Naive B cell (primary cell): ENCODE data around the gene TIGD4. TPM values are rescaled to one million over a fixed set of nuclear protein-coding genes. Genes with fewer than 3 reads are reported as not detected.
"Not testable (repeated sequence)": the region's sequence is repeated elsewhere in the genome, so short reads cannot be mapped to it uniquely, and the experiment has no call there.

Experiments
- ATAC-seq, 2 donors: fragments of 150-1000 bp; cut with Tn5 transposase; 2 replicates each; pipeline ENCODE4 v1.10.0; 2021; ENCODE audit warnings: low read depth in 2 of 2, mild to moderate bottlenecking in 2 of 2, moderate library complexity in 2 of 2
- DNase-seq: peaks from one replicate; pipeline ENCODE4 v3.0.0; 2022
- H3K27ac Mint-ChIP-seq, 6 donors: one replicate each; pipeline ENCODE4 v1.8.0; 2020 to 2022; ENCODE audit warnings: mild to moderate bottlenecking in 6 of 6, mixed read lengths in 6 of 6, moderate library complexity in 5 of 6, inconsistent platforms in 2 of 6
- H3K27me3 Mint-ChIP-seq, 3 donors: one replicate each; pipeline ENCODE4 v1.8.0; 2021 to 2022; ENCODE audit warnings: mixed read lengths in 3 of 3, mild to moderate bottlenecking in 1 of 3
- H3K36me3 Mint-ChIP-seq, 2 donors: one replicate each; pipeline ENCODE4 v1.8.0; 2020 to 2022; ENCODE audit warnings: mixed read lengths in 2 of 2, inconsistent platforms in 1 of 2, mild to moderate bottlenecking in 1 of 2
- H3K4me1 Mint-ChIP-seq, 3 donors: one replicate each; pipeline ENCODE4 v1.8.0; 2020 to 2022; ENCODE audit warnings: mixed read lengths in 3 of 3, inconsistent platforms in 1 of 3, mild to moderate bottlenecking in 1 of 3, moderate library complexity in 1 of 3
- H3K4me3 Mint-ChIP-seq, 8 donors: one replicate each; pipeline ENCODE4 v1.8.0; 2020 to 2022; ENCODE audit warnings: mild to moderate bottlenecking in 8 of 8, mixed read lengths in 8 of 8, moderate library complexity in 8 of 8, inconsistent platforms in 2 of 8
- H3K9me3 Mint-ChIP-seq, 7 donors: one replicate each; pipeline ENCODE4 v1.8.0; 2020 to 2022; ENCODE audit warnings: mixed read lengths in 7 of 7, mild to moderate bottlenecking in 5 of 7, inconsistent platforms in 2 of 7, moderate library complexity in 1 of 7
- polyA plus RNA-seq, 6 donors: library from polyadenylated mRNA; unstranded; fragments of 300-500 nt; fragmentation: Illumina TruSeq; gene quantifications; one replicate each; pipeline ENCODE4 v1.2.3, GENCODE V29; 2021; ENCODE audit warnings: low read depth in 6 of 6

The TIGD4 gene
- polyA plus RNA-seq, 6 donors from 2014 or later = 0.09 to 0.13 (median 0.12) TPM; not detected in 3

DNA sequence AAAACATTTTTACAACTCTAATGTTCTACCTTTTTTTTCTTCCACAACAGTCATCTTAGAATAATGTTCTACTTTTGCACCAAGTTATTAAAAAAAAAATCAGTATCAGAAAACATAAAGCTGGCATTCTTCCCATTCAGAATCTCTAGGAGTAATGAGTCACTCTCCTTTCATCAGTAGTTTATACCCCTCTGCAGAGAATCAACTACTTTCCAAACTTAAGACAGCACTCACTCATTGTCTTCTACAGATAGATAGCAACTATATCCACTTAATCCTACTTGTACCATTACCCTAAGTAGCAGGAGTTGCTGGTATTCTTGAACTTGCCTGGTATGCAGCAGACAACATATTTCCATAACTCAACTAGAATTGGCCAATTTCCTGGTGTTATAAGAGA lies 3.2 kb downstream of the TIGD4 start:
- Mint-ChIP-seq H3K27ac (no peak overlapping the region), H3K36me3 (no peaks in the 10 kb centered on the region), H3K4me1 (peaks cover 34 to 40% (median 36%) of the 10 kb centered on the region in 3 donors), H3K4me3 (peak overlapping the region in 1 of 8 donors; percentile 69), H3K9me3 (no peaks in the 10 kb centered on the region), H3K27me3 (no peaks in the 10 kb centered on the region)
- ATAC-seq = no peak
- no peak for DNase-seq

DNA sequence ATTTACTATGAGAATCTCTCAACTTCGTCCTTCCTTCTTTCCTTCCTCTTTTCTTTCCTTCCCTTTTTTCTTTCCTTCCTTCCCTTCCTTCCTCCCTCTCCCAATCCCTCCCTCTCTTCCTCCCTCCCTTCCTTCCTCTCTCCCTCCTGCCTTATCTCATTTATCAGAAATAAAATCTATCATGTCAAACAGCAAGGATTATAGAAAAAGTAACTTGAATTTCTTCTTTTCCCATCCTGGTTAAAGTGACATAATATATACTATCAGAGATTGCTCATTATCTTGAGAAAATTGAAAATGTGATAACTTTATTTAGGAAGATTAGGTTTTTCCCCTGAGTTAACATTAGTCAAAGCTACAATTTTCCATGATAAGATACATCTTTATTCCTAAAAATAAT lies 5.6 kb downstream of the TIGD4 start:
- DNase-seq (no peak), ATAC-seq (no peak)
- H3K9me3 Mint-ChIP-seq = no peaks in the 10 kb centered on the region
- no peaks in the 10 kb centered on the region for H3K36me3 Mint-ChIP-seq
- H3K27ac Mint-ChIP-seq = no peak overlapping the region
- no peaks in the 10 kb centered on the region for H3K27me3 Mint-ChIP-seq
- peaks cover 12 to 20% (median 17%) of the 10 kb centered on the region in 3 donors for H3K4me1 Mint-ChIP-seq
- no peak overlapping the region for H3K4me3 Mint-ChIP-seq

DNA sequence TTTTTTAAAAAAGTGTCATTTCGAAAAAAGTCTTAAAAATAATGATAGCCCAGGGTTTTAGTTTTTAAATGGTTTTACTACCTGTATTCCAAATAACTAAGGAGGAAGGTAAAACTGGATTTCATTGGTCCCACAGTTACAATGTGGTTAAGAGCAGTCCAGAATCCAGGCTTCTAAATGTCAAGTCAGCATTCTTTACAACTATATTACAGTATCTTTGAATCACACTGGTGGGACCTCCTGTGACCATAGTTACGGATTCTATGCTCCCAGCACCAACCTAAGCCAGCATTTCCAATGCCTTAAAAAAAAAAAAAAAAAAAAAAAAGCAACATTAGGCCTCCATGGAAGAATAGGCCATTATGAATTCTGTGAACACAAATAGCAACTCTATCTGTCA lies 6.2 kb downstream of the TIGD4 start:
- H3K4me3 Mint-ChIP-seq = no peak overlapping the region
- DNase-seq = no peak
- no peak overlapping the region for H3K27ac Mint-ChIP-seq
- no peaks in the 10 kb centered on the region for H3K27me3 Mint-ChIP-seq
- H3K36me3 Mint-ChIP-seq = no peaks in the 10 kb centered on the region
- H3K4me1 Mint-ChIP-seq = peaks cover 5 to 14% (median 11%) of the 10 kb centered on the region in 3 donors
- no peaks in the 10 kb centered on the region for H3K9me3 Mint-ChIP-seq
- no peak for ATAC-seq

DNA sequence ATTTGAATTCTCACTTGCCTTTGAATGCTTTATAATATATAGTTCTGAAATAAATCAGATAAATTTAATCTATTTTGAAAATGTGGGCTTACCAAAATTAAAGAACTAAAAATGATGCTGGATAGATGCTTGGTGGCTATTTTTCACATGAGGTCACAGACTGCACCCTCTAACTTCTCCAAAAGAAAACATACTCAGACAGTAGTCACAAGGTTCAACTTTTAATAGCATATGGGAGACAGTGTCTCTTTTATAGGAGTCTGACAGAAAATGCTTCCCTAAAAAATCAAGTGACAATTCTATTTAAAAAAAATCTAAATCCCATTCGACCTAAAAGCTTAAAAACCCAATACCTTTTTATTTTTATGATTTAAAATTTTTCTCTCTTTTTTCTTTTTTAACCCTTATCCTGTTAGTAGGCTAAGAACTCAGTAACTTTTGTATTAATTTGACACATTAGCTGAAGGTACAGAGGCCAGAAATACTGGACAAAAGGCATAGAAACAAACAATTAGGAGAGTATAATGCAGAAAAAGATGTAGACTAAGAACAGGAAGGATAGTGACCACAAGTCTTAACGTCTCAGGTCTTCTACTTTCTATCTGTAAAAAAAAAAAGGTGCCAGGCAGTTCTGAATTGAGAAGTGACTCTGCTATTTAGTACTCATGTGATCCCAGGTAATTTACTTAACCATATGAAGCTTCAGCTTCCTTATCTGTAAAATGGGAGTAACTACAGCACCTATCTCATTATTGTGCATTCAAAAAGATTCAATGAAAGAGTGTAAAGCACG lies 7.6 kb downstream of the TIGD4 start:
- Mint-ChIP-seq H3K27ac (peak overlapping the region in 1 of 6 donors; percentile 67), H3K36me3 (no peaks in the 10 kb centered on the region), H3K4me3 (no peak overlapping the region), H3K4me1 (peaks cover 0 to under 1% (median 0%) of the 10 kb centered on the region in 3 donors), H3K27me3 (peaks cover 0 to 4% (median 0%) of the 10 kb centered on the region in 3 donors), H3K9me3 (no peaks in the 10 kb centered on the region)
- DNase-seq = no peak
- ATAC-seq = no peak

DNA sequence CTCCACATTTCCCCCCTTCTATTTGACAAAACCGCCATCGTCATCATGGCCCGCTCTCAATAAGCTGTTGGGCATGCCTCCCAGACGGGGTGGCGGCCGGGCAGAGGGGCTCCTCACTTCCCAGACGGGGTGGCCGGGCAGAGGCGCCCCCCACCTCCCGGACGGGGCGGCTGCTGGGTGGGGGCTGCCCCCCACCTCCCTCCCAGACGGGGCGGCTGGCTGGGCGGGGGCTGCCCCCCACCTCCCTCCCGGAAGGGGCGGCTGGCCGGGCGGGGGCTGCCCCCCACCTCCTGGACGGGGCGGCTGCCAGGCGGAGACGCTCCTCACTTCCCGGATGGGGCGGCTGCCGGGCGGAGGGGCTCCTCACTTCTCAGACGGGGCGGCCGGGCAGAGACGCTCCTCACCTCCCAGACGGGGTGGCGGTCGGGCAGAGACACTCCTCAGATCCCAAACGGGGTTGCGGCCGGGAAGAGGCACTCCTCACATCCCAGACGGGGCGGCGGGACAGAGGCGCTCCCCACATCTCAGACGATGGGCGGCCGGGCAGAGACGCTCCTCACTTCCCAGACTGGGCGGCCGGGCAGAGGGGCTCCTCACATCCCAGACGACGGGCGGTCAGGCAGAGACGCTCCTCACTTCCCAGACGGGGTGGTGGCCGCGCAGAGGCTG lies 14.3 kb downstream of the TIGD4 start:
- not testable (repeated sequence) for ATAC-seq, DNase-seq, H3K27ac Mint-ChIP-seq, H3K9me3 Mint-ChIP-seq, H3K27me3 Mint-ChIP-seq, H3K36me3 Mint-ChIP-seq, H3K4me1 Mint-ChIP-seq
- peak overlapping the region in 1 of 8 donors; percentile 25 for H3K4me3 Mint-ChIP-seq

DNA sequence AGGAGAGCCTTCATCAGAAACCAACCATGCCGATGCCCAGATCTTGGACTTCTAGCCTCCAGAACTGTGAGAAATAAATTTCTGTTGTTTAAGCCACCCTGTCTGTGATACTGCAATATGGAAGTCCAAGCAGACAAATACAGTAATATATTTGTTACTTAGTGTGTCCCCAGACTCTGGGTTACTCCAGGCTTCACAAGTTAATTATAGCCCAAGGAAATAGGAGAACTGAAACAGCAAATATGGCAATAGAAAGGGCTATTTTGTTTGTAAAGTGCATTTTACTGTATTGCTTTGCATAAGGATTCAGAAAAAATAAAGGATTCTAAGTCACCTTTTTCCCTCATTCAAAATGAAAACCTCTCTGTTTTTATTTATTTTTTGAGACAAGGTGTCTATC lies 15.7 kb downstream of the TIGD4 start:
- DNase-seq (no peak), ATAC-seq (no peak)
- Mint-ChIP-seq H3K9me3 (no peaks in the 10 kb centered on the region), H3K4me3 (no peak overlapping the region), H3K4me1 (no peaks in the 10 kb centered on the region), H3K27me3 (peaks cover 8 to 14% (median 10%) of the 10 kb centered on the region in 3 donors), H3K27ac (no peak overlapping the region), H3K36me3 (no peaks in the 10 kb centered on the region)

DNA sequence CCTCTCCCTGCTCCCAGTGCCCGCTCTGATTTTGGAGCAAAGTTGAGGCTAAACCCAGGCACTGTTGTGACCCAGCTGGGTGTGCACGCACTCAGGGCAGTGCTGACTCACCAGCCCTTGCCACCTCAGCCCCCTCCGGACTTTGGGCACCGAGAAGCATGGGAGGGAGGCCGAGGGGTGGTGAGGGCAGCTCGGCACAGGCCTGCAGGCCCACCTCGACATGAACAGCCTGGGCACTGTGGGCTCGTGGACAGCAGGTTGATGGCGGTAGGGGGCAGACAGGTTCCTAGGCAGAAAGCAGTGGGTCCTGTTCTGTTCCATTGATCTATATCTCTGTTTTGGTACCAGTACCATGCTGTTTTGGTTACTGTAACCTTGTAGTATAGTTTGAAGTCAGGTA lies 30.9 kb downstream of the TIGD4 start:
- Mint-ChIP-seq H3K36me3 (no peaks in the 10 kb centered on the region), H3K27ac (no peak overlapping the region), H3K27me3 (peaks cover 3 to 17% (median 8%) of the 10 kb centered on the region in 3 donors), H3K4me3 (no peak overlapping the region), H3K4me1 (no peaks in the 10 kb centered on the region), H3K9me3 (peaks cover 0 to 10% (median 3%) of the 10 kb centered on the region in 7 donors)
- DNase-seq = no peak
- no peak for ATAC-seq

DNA sequence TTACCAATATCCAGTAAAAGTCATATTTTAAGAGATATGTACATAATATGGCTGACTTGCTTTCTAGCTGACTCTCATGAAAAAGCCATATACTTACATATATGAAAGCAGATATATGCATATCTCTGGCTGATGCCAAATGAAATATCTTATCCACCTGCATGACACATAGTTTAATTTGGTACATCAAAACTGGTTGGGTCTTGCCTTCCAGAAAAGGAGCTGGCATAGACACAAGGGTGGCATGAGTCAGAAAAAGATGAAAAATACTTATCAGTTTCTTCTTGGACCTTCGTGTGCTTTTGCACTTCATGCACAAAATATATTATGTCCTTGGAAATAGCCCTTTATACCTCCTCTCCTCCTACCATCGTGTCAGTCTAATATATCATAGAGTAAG lies 32.1 kb downstream of the TIGD4 start:
- DNase-seq = no peak

DNA sequence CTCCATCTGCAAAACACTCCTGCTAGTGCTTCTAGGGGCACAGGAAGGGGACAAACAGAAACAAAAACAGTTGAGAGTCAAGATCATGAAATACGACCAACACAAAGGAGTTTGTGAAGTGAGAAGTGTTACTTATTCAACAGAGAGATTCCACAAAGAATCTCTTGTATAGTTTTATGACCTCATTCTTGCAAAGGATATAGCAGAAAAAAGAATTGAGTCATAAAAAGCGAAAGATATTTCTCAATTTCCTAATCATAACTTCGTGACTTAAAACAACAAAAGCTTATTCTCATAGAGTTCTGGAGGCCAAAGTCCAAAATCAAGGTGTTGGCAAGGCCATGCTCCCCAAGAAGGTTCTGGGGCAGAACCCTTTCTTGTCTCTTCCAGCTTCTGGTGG lies 40.7 kb downstream of the TIGD4 start:
- Mint-ChIP-seq H3K36me3 (no peaks in the 10 kb centered on the region), H3K9me3 (no peaks in the 10 kb centered on the region), H3K4me1 (peaks cover 14 to 15% (median 15%) of the 10 kb centered on the region in 3 donors), H3K27me3 (peaks cover 0 to 6% (median 5%) of the 10 kb centered on the region in 3 donors), H3K27ac (peak overlapping the region in 1 of 6 donors; percentile 25), H3K4me3 (no peak overlapping the region)
- ATAC-seq = no peak
- no peak for DNase-seq

More for the DNA sequence above, 32.1 kb downstream of the TIGD4 start:
- H3K36me3 Mint-ChIP-seq = no peaks in the 10 kb centered on the region
- H3K9me3 Mint-ChIP-seq = peaks cover 0 to 6% (median 3%) of the 10 kb centered on the region in 7 donors
- no peak for ATAC-seq
- H3K4me1 Mint-ChIP-seq = no peaks in the 10 kb centered on the region
- no peak overlapping the region for H3K4me3 Mint-ChIP-seq
- H3K27ac Mint-ChIP-seq = no peak overlapping the region
- H3K27me3 Mint-ChIP-seq = peaks cover 0 to 14% (median 8%) of the 10 kb centered on the region in 3 donors

DNA sequence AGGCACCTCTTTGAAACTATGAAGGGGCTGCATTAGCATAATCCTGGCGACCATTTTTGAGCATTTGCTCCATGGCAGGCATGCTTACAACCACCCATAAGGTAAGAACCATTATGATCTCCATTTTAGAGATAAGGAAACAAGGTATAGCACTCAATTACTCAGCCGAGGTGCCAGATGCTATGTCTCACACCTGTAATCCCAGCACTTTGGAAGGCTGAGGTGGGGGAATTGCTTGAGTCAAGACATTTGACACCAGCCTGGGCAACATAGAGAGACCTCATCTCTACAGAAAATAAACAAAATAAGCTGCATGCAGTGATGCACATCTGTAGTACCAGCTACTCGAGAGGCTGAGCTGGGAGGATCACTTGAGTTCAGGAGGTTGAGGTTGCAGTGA lies 43.6 kb downstream of the TIGD4 start:
- Mint-ChIP-seq H3K4me1 (peaks cover 15 to 18% (median 18%) of the 10 kb centered on the region in 3 donors), H3K36me3 (no peaks in the 10 kb centered on the region), H3K27me3 (peaks cover 0 to 6% (median 5%) of the 10 kb centered on the region in 3 donors), H3K27ac (peak overlapping the region in 1 of 6 donors; percentile 27), H3K9me3 (no peaks in the 10 kb centered on the region), H3K4me3 (no peak overlapping the region)
- ATAC-seq = no peak
- no peak for DNase-seq

DNA sequence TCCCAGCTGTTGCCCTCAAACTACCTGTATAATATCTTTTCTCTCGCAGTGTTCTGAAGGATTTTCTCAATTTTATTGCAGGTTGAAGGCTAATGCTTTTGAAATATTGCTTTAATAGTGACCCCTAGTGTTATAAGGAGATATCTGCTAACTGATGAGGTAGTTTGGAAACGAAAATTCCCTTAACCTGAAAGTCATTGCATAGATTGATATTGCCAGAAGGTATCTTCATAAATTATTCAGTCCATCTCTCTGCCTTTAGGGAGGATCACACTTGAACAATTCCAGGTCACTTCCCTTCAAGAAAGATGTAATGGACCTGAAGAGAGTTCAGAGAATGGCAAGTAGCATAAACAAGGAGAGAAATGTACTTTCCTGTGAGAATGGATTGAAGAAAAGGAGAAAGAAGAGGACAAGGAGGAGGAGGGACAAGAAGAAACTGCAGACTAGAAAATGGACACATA lies 44.1 kb downstream of the TIGD4 start:
- Mint-ChIP-seq H3K4me1 (peaks cover 15 to 18% (median 18%) of the 10 kb centered on the region in 3 donors), H3K4me3 (no peak overlapping the region), H3K27me3 (peaks cover 0 to 6% (median 5%) of the 10 kb centered on the region in 3 donors), H3K9me3 (no peaks in the 10 kb centered on the region), H3K27ac (peak overlapping the region in 3 of 6 donors; percentile 11 to 88 (median 46)), H3K36me3 (no peaks in the 10 kb centered on the region)
- ATAC-seq (peak; percentile 28 to 62), DNase-seq (peak; percentile 37)

DNA sequence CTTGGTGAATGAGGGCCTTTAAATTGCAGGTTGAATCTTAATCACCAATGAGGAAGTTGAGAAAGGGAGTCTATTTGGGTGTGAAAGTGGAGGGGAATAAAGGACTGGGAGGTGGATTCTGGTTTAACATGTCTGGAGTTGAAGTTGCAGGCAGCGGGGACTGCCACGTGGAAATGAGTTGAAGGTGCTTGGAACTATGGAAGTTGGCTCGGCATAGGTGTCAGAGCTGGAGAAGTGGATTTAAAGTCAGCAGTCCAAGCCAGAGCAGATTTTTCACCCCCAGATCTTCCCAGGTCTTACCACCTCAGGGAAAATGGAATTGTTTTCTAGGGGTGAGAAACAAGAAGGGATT lies 44.9 kb downstream of the TIGD4 start:
- Mint-ChIP-seq H3K36me3 (no peaks in the 10 kb centered on the region), H3K27ac (peak overlapping the region in 4 of 6 donors; percentile 1 to 89 (median 18)), H3K4me1 (peaks cover 15 to 18% (median 18%) of the 10 kb centered on the region in 3 donors), H3K27me3 (peaks cover 0 to 6% (median 5%) of the 10 kb centered on the region in 3 donors), H3K9me3 (no peaks in the 10 kb centered on the region), H3K4me3 (no peak overlapping the region)
- DNase-seq = peak; percentile 3
- ATAC-seq = no peak

DNA sequence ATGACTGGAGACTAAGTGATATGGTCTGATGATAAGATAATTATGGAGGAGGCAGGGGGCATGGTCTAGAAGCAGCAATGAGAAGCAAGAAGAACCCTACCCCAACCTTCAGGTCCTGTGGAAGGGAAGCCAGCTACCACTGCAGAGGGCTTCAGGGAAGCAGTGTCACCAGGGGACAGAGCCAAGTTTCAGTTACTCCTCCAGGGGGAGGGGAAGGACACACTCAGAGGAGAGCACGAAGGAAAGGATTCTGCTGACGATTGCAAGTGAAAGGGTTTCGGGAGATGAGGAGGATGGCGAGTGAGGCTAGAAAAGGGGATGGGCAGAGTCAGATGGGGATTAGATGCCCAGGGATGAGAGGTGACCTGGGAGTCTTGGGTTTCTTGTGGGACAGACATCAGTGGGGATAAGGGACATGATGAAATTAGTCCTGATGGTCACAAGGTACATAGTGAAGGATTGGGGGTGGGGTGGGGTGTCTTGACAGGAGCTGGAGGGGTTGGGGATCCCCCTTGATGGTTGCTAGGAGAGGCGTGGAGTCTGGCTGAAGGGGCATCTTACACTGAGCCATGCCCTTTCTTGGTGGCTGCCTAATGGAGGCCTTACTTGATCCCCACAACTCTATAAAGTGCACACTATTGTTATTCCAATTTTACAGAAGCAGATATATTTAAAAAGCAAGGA lies 45.4 kb downstream of the TIGD4 start:
- peaks cover 15 to 18% (median 18%) of the 10 kb centered on the region in 3 donors for H3K4me1 Mint-ChIP-seq
- no peaks in the 10 kb centered on the region for H3K9me3 Mint-ChIP-seq
- peak overlapping the region in 3 of 6 donors; percentile 13 to 89 (median 18) for H3K27ac Mint-ChIP-seq
- H3K36me3 Mint-ChIP-seq = no peaks in the 10 kb centered on the region
- H3K27me3 Mint-ChIP-seq = peaks cover 0 to 6% (median 5%) of the 10 kb centered on the region in 3 donors
- no peak for DNase-seq
- peak in 1 of 2 donors; percentile 30 for ATAC-seq
- peak overlapping the region in 1 of 8 donors; percentile 12 for H3K4me3 Mint-ChIP-seq
